HG02610 (cell line): ENCODE measurements around the gene SLFNL1.

Source experiments
- ATAC-seq: cut with Tn5 transposase; IDR thresholded peaks from one replicate; pipeline ENCODE4 v1.9.1; 2021; ENCODE audit warnings: mild to moderate bottlenecking, moderate library complexity; ENCODE audit not compliant: unreplicated experiment

The SLFNL1 gene

GRCh38 chr1:41021526-41022308 lies at the start of gene SLFNL1:
Gene SLFNL1 (minus strand): TSS chr1:41021725. CDS start chr1:41020660, 1,065 bp downstream.
- ATAC-seq: no peak

- ATAC-seq: no peak
Observed at GRCh38 chr1:41056907-41057306, 35.4 kb upstream of the SLFNL1 start.

- ATAC-seq: no peak
Observed at GRCh38 chr1:41053316-41053715, 31.8 kb upstream of the SLFNL1 start.

GRCh38 chr1:41051022-41051421 lies 29.5 kb upstream of the SLFNL1 start:
- ATAC-seq: no peak

GRCh38 chr1:41048540-41048939 lies 27.0 kb upstream of the SLFNL1 start:
- no peak for ATAC-seq

- no peak for ATAC-seq
Observed at GRCh38 chr1:41046347-41046775, 24.8 kb upstream of the SLFNL1 start.

GRCh38 chr1:41045740-41046139 lies 24.2 kb upstream of the SLFNL1 start:
- ATAC-seq: no peak

GRCh38 chr1:41044187-41044586 lies 22.7 kb upstream of the SLFNL1 start:
- ATAC-seq: no peak

GRCh38 chr1:41041614-41042270 lies 20.2 kb upstream of the SLFNL1 start:
- no peak for ATAC-seq

GRCh38 chr1:41038110-41038509 lies 16.6 kb upstream of the SLFNL1 start:
- no peak for ATAC-seq

GRCh38 chr1:41037116-41037903 lies 15.8 kb upstream of the SLFNL1 start:
- no peak for ATAC-seq

GRCh38 chr1:41033272-41033671 lies 11.7 kb upstream of the SLFNL1 start:
- no peak for ATAC-seq

GRCh38 chr1:41032147-41032546 lies 10.6 kb upstream of the SLFNL1 start:
- no peak for ATAC-seq

- no peak for ATAC-seq
Observed at GRCh38 chr1:41030872-41031616, 9.5 kb upstream of the SLFNL1 start.

GRCh38 chr1:41028034-41028642 lies 6.6 kb upstream of the SLFNL1 start:
- no peak for ATAC-seq

GRCh38 chr1:41025979-41026819 lies 4.7 kb upstream of the SLFNL1 start:
- ATAC-seq: no peak

- no peak for ATAC-seq
Observed at GRCh38 chr1:41024953-41025352, 3.4 kb upstream of the SLFNL1 start.

GRCh38 chr1:41023279-41023990 lies 1.9 kb upstream of the SLFNL1 start:
- ATAC-seq: no peak

GRCh38 chr1:41022424-41022823 lies 899 bp upstream of the SLFNL1 start:
- ATAC-seq: no peak
